Measurements from ENCODE around the gene RPL13A. TPM values are rescaled to one million over a fixed set of nuclear protein-coding genes. Genes with fewer than 3 reads are reported as not detected.

The RPL13A gene
- total and polyA plus RNA-seq, 2 donors (not counting 3 experiments of a cell fraction or from before 2014, with no cell fraction given): 2,291 to 4,148 TPM

DNA sequence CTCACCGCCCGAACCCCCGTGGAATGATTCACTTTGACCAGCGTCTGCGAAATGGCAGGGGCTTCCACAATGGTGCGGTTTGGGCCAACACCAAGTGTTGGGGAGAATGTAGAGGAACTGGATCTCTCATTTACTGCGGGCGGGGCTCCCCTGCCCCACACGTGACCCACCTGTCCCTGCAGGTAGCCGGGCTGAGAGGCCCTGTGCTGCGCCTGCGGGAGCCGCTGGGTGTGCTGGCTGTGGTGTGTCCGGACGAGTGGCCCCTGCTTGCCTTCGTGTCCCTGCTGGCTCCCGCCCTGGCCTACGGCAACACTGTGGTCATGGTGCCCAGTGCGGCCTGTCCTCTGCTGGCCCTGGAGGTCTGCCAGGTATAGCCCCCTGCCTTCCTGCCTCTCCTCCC, 19.2 kb upstream of the RPL13A start:
- intact Hi-C loops (cut with micrococcal nuclease): no loop called here
- no peaks in the 10 kb centered on the region for H3K9me3 ChIP-seq (replicated peaks; ENCODE audit: control insufficient read depth, insufficient read depth, low read length)
- FAIRE-seq (no peak), DNase-seq (ENCODE audit: low read depth, low spot score) (no peak)
- ChIA-PET POLR2A (no interaction called here), CTCF (interaction anchor here (1.3 kb wide), 1 partner anchor 11 kb away, joined by 3 read pairs; no protein-coding TSS in a partner anchor)
- no peaks in the 10 kb centered on the region for H3K9me1 ChIP-seq (replicated peaks; ENCODE audit: control insufficient read depth, extremely low read depth, insufficient read depth, low read length)
- peaks cover 0 to 12% of the 10 kb centered on the region in 2 experiments for H3K36me3 ChIP-seq (ENCODE audit: control insufficient read depth in 2 of 2, extremely low read depth in 1 of 2, insufficient read depth in 2 of 2, low read length in 2 of 2)
- BruUV-seq (replicated peaks): no TSS peak
- H2AFZ ChIP-seq (ENCODE audit: low read depth, low read length): no peak overlapping the region
- no peaks in the 10 kb centered on the region for H3K79me2 ChIP-seq (ENCODE audit: control insufficient read depth, insufficient read depth, low read length)
- no peaks in the 10 kb centered on the region for H3K4me1 ChIP-seq (ENCODE audit: control insufficient read depth, extremely low read depth, insufficient read depth, low read length)
- dilution Hi-C loops (cut with MboI; ENCODE audit: extremely low pct_ligation_motif_present, low sequenced_read_pairs): no loop called here
- no peaks in the 10 kb centered on the region for H4K20me1 ChIP-seq (replicated peaks; ENCODE audit: control insufficient read depth, extremely low read depth, insufficient read depth, low read length)
- no peak overlapping the region for H3K4me3 ChIP-seq (replicated peaks in 1 of 3; ENCODE audit: insufficient read depth in 1 of 3, low read depth in 1 of 3, low read length in 3 of 3)
- H3K4me2 ChIP-seq (ENCODE audit: insufficient read depth, low read length): no peak overlapping the region
- no peak overlapping the region for H3K27ac ChIP-seq (ENCODE audit: insufficient read depth, low read depth, low read length)
- no peak overlapping the region for H3K9ac ChIP-seq (replicated peaks; ENCODE audit: extremely low read depth, insufficient read depth, low read length)
- TF ChIP-seq FOS (IDR thresholded peaks at IDR 0.05; ENCODE audit: borderline replicate concordance, insufficient read depth, low read length) (no peak), EZH2 (IDR thresholded peaks at IDR 0.05; ENCODE audit: borderline replicate concordance, low read depth, low read length, severe bottlenecking) (no peak), GATA2 (IDR thresholded peaks at IDR 0.05; ENCODE audit: insufficient read depth, insufficient read length, low read depth, low read length) (no peak), MYC (IDR thresholded peaks at IDR 0.05; ENCODE audit: low read depth, low read length) (no peak), POLR2AphosphoS5 (IDR thresholded peaks at IDR 0.05; ENCODE audit: insufficient read depth, low read depth, low read length) (no peak), POLR2A (IDR thresholded peaks at IDR 0.05; ENCODE audit: low read depth, low read length) (no peak), JUN (IDR thresholded peaks at IDR 0.05; ENCODE audit: borderline replicate concordance, insufficient read depth, insufficient read length, low read depth) (no peak)
- TF ChIP-seq, protein P1, sequence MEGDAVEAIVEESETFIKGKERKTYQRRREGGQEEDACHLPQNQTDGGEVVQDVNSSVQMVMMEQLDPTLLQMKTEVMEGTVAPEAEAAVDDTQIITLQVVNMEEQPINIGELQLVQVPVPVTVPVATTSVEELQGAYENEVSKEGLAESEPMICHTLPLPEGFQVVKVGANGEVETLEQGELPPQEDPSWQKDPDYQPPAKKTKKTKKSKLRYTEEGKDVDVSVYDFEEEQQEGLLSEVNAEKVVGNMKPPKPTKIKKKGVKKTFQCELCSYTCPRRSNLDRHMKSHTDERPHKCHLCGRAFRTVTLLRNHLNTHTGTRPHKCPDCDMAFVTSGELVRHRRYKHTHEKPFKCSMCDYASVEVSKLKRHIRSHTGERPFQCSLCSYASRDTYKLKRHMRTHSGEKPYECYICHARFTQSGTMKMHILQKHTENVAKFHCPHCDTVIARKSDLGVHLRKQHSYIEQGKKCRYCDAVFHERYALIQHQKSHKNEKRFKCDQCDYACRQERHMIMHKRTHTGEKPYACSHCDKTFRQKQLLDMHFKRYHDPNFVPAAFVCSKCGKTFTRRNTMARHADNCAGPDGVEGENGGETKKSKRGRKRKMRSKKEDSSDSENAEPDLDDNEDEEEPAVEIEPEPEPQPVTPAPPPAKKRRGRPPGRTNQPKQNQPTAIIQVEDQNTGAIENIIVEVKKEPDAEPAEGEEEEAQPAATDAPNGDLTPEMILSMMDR (IDR thresholded peaks at IDR 0.05; ENCODE audit: extremely low read depth in 1 of 2, insufficient read depth in 1 of 2, low read depth in 1 of 2, low read length in 2 of 2): no peak
- TF ChIP-seq, protein P2, sequence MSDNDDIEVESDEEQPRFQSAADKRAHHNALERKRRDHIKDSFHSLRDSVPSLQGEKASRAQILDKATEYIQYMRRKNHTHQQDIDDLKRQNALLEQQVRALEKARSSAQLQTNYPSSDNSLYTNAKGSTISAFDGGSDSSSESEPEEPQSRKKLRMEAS (IDR thresholded peaks at IDR 0.05; ENCODE audit: insufficient read depth, insufficient read length): no peak
- H3K27me3 ChIP-seq (ENCODE audit: control insufficient read depth in 2 of 2, insufficient read depth in 2 of 2, low read length in 2 of 2): no peaks in the 10 kb centered on the region
